GM19035 (cell line): ENCODE results near the gene GPRC5A.
"Not testable (repeated sequence)": the region's sequence is repeated elsewhere in the genome, so short reads cannot be mapped to it uniquely, and the experiment has no call there.

Source experiments
- ATAC-seq: cut with Tn5 transposase; IDR thresholded peaks from one replicate; pipeline ENCODE4 v1.9.1; 2021; ENCODE audit not compliant: unreplicated experiment

Gene GPRC5A, protein sequence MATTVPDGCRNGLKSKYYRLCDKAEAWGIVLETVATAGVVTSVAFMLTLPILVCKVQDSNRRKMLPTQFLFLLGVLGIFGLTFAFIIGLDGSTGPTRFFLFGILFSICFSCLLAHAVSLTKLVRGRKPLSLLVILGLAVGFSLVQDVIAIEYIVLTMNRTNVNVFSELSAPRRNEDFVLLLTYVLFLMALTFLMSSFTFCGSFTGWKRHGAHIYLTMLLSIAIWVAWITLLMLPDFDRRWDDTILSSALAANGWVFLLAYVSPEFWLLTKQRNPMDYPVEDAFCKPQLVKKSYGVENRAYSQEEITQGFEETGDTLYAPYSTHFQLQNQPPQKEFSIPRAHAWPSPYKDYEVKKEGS

DNA sequence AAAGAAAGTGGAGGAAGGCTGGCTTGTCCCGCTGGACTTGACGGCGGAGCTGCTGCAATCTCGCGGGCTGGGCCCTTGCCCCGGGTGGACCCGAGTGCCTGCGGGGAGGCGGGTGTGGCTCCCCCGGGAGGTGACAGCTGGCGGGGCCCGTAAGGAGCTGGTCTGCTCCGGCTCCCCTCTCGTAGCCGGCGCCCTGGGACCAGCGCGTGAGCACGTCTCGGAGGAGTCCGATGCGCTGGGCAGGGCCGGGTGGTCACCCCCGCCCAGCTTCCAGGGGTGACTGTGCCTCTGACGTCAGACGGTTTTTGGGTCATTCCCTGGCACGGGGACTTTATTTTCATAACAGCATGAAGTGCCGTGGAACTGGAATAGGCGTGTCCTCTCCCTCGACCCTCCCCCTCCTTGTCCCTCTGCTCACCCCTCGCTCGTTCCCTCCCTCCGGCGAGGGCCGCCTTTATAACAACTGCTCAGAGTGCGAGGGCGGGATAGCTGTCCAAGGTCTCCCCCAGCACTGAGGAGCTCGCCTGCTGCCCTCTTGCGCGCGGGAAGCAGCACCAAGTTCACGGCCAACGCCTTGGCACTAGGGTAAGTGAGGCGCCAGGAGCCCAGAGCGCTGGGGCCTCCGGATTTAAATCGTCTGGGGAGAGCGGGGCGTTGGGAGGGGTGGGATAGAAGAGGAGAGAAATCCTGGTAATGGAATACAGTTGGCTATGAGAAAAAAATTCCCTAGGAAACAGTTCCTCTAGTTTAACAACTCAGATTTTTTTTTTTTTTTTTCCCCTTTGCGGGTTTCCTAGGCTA lies at the start of gene GPRC5A:
Gene GPRC5A (plus strand): TSS at position 483 of the 801 bp plus-strand sequence. CDS start 16,688 bp downstream, outside the sequence.
- no peak for ATAC-seq

DNA sequence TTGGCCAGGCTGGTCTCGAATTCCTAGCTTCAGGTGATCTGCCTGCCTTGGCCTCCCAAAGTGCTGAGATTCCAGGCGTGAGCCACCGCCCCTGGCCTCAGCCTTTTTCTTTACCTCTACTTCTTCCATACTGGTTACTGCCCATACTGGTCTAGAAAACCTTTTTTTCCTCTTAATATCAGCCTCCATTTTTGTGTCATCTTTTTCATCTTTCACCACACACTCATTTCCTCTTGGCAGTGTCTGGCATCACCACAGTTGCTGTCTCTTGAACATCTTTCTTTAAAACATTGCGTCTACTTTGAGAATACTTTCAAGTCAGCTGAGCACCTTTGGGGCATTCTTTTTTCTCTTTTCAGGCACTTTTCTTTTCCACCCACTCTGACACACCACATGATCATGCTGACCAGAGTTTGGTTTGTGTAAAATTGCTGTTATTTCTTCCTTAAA lies 45.5 kb upstream of the GPRC5A start:
- no peak for ATAC-seq

DNA sequence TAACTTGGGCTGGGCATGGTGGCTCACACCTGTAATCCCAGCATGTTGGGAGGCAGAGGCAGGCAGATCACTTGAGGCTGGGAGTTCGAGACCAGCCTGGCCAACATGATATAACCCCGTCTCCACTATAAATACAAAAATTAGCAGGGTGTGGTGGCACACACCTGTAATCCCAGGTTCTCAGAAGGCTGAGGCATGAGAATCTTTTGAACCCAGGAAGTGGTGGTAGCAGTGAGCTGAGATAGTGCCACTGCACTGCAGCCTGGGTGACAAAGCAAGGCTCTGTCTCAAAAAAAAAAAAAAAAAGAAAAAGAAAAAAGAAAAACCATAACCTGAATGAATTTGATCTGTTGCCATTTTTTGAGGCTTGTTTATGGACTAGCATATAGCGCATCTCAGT lies 44.6 kb upstream of the GPRC5A start:
- not testable (repeated sequence) for ATAC-seq

GRCh38 chr12:12853435-12853834 lies 37.9 kb upstream of the GPRC5A start:
- no peak for ATAC-seq

DNA sequence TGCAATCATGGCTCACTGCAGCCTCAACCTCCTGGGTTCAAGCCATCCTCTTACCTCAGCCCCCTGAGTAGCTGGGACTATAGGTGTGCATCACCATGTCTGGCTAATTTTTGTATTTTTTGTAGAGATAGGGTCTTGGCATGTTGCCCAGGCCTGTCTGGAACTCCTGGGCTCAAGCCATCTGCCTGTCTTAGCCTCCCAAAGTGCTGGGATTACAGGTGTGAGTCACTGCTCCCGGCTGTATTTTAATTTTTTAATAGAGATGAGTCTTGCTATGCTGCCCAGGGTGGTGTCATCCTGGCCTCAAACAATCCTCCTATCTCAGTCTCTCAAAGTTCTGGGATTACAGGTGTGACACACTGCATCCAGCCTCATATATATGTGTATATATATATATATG lies 31.7 kb upstream of the GPRC5A start:
- no peak for ATAC-seq

GRCh38 chr12:12864243-12864642 lies 27.1 kb upstream of the GPRC5A start:
- ATAC-seq, result no peak

DNA sequence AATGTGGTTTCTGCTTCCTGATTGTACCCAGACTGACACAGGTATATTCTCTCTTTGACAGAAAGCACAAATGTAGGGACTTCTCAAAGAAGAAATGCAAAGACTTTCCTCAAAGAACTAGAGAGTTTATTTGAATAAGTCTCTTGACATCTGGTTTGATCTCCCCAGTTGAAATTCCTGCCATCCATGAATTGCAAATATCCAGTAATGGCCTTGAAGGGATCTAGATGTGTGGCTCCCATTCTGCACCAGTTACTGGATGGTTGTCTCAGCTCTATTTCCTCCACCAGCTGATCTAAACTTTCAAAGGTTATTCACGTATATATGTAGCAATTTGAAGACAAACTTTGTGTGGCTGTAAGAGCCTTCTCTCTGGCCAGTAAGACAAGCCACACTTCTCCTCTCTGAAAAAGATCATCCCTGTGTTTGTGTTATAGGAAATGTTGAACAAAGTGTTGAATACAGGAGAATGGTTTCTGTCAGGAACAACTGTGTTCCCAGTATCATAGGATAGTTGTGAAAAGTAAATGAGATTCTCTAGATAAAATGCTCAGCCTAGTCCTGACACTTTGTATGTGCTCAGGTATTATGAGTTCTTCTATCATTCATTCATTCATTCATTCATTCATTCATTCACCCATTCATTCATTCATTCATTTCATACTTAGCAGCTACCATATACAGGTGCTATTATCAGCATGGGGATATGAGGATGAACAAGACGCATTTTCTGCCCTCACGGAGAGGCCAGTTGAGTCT lies 22.7 kb upstream of the GPRC5A start:
- ATAC-seq, result no peak

GRCh38 chr12:12870465-12870864 lies 20.9 kb upstream of the GPRC5A start:
- ATAC-seq, result no peak

DNA sequence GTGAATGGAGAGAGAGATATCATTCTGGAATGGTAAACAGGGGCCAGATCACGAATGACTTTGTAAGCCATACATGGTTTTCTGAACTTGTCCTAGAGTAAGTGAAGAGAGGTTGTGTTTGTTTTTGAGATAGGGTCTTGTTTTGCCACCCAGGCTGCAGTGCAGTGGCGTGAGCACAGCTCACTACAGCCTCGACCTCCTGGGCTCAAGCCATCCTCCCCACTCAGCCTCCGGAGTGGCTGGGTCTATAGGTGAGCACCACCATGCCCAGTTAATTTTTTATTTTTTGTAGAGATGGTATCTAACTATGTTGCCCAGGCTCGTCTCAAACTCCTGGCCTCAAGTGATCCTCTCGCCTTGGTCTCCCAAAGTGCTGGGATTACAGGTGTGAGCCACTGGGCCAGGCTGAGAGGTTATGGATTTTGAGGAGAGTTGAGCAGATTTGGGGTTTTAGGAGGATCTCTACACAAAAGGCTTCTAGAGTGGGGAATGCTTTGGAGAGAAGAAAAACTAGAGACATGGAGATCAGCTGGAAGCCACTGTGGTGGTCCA lies 19.7 kb upstream of the GPRC5A start:
- no peak for ATAC-seq

GRCh38 chr12:12872139-12872933 lies 19.0 kb upstream of the GPRC5A start:
- no peak for ATAC-seq

- ATAC-seq, result no peak
Observed at GRCh38 chr12:12872934-12873275, 18.5 kb upstream of the GPRC5A start.

DNA sequence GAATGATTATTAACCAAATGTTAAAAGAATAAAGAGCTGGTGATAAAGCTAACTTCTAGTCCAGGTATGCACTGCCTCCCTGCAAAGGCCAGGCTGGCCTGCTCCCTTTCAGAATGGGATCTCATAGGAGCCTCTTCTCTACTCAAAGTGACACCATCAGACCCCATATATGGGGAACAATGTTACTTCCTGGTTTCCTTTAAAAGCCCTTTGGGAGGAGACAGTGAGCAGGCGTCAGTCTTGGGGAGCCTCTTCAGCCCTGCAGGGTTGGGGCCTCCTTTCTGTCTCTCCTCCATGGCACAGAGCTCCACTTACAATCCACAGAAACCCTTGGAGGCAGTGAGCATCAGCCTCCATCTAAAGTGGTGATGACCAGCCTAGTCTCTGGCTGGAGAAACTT lies 17.3 kb upstream of the GPRC5A start:
- no peak for ATAC-seq

DNA sequence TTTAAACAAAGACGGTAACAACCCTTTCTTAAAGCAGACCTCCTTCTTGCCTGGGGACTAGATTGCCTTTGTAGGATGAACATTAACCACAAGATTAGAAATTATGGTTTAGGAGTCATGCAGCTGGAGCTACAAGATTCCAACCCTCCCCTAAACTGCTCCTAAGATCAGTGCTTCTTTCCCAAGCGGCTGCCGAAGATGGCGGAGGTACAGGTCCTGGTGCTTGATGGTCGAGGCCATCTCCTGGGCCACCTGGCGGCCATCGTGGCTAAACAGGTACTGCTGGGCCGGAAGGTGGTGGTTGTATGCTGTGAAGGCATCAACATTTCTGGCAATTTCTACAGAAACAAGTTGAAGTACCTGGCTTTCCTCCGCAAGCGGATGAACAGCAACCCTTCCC lies 16.1 kb upstream of the GPRC5A start:
- ATAC-seq, result not testable (repeated sequence)

DNA sequence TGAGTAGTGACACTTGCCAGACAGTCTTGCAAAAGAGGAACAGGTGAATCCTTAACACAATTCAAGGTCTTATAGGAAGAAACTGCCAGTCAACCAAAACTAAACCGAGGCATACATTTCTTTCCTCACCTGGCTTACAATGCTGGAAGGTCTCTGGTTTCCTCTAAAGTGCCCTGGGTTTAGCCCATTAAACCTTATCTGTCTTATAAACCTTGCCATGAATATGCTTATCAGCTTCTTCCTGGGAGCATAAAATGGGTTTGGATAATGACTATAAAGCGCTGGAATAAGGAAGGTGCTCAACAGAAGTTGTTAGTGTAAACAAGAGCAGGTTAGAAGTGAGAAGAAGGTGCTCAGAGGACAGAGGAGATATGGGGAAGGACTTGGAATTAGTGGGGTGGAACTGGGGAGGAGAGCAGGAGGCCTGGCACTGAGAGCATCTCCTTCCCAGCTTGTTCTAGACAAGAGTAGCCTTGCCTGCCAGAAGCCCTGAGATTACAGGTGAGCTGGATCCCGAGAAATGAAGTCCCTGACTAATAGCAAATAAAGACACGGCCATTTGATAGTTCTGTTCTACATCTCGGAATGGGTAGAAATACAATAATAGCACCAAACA lies 14.1 kb upstream of the GPRC5A start:
- ATAC-seq, result no peak

DNA sequence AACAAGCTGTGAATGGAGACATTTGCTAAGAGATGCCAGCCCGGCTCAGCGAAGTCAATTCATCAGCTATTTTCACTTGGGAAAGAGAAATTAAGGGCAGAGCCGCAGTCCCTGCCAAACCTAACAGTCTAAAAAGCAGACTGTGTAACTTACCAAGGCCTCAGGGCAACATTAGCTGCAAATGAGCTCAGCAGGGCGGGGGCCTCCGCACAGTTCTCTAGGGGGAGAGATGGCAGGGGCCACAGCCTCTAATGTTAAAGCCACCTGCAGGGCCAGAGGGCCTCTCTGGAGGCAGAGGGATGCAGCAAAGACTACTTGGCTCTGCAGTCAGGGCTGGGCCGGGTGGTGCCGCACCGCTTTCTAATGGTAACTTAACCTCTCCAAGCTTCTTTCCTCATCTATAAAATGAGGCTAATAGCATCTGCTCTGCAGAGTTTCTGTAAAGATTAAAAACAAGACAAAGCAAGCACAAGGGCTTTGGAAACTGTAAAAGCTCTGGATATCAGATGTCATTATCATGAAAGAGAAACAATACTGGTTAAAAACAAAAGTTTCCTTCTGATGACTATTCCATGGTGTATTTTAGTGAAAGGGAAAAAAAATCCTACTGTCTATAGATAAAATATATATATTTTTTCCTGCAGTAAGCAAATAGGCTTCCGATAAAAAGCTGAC lies 13.4 kb upstream of the GPRC5A start:
- ATAC-seq, result no peak

- no peak for ATAC-seq
Observed at GRCh38 chr12:12880537-12880936, 10.8 kb upstream of the GPRC5A start.

DNA sequence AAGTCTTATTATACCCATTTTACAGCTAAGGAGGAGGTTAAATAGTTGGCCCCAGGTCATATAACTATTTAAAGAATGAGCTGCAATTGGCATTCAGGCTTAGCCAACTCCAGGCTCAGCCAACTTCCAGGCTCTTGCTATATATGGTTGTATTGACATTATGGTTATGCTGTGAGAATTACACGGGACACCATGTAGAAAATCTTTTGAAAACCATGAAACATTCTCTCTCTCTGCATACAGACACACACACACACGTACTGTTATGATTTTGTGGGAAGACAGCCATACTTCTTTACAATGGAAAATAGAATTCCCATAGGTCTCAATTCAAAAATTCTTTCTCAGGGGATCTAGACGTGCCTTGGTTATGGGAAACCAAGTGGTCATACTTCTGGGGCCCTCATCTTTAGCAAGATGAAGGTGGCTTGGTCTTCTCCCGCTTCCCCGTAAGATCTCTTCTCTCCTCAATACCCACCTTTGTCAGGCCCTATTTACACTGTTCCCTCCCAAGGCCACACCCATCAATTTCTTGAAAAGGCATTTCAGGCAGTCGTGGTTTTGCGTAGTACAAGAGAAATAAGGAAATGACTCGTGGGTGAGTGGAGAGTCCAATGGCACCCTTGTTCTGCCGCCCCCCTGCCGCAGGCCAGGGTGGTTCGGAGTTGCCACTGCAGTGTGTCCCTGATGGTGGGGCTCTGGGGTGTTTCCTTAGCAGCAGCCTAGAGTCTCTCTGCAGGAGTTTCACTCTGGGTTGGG lies 10.0 kb upstream of the GPRC5A start:
- ATAC-seq, result no peak

DNA sequence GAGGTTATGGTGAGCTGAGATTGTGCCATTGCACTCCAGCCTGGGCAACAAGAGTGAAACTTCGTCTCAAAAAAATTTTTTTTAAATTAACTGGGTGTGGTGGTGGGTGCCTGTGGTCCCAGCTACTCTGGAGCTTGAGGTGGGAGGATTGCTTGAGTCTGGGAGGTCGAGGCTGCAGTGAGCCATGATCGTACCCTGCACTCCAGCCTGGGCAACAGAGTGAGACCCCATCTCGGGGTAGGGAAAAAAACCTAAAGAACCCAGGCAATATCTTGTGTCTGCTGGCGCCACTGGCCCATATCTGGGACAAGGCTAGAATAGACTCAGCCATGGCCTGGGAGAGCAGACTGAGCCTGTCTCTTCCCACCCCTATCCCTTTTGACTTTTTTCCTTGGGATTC lies 9.1 kb upstream of the GPRC5A start:
- no peak for ATAC-seq
